Measurements from ENCODE around the gene RPS6KA2. TPM values are rescaled to one million over a fixed set of nuclear protein-coding genes. Genes with fewer than 3 reads are reported as not detected.

RPS6KA2 gene
- total and polyA plus RNA-seq, 2 experiments from 2014 or later = 12.5 to 25.3 TPM

- Mint-ChIP-seq H3K4me3 (no peak overlapping the region), H3K36me3 (ENCODE audit: low read depth) (peaks cover 63% of the 10 kb centered on the region), H3K9me3 (peaks cover 11% of the 10 kb centered on the region), H3K27me3 (ENCODE audit: insufficient read depth, low read depth, poor library complexity) (peaks cover 10% of the 10 kb centered on the region), H3K27ac (no peak overlapping the region), H3K4me1 (peaks cover 1% of the 10 kb centered on the region; the same call in 2 of the 3 replicates)
- Histone ChIP-seq H3K27ac (ENCODE audit: low read depth) (no peak overlapping the region), H3K79me2 (replicated peaks; ENCODE audit: insufficient read depth) (no peaks in the 10 kb centered on the region), H3F3A (replicated peaks; ENCODE audit: low read depth) (no peaks in the 10 kb centered on the region), H4K20me1 (replicated peaks; ENCODE audit: insufficient read depth) (no peaks in the 10 kb centered on the region), H3K27me3 (ENCODE audit: insufficient read depth) (no peaks in the 10 kb centered on the region), H3K4me1 (ENCODE audit: insufficient read depth) (no peaks in the 10 kb centered on the region), H3K9me2 (ENCODE audit: insufficient read depth) (0 out of 2 replicates have a peak, but pooled peaks cover 9% of the 10 kb centered on the region), H2AFZ (no peak overlapping the region), H3K36me3 (ENCODE audit: insufficient read depth) (peaks cover 6% of the 10 kb centered on the region; the same call in 1 of the 2 replicates), H3K4me2 (no peak overlapping the region), H3K4me3 (no peak overlapping the region)
- DNase-seq (ENCODE audit: low spot score) (no peak), ATAC-seq (no peak)
- TF ChIP-seq ETS1 (IDR thresholded peaks at IDR 0.05) (no peak), ZNF462 (CRISPR knock-in tag; IDR thresholded peaks at IDR 0.05) (no peak), JUNB (IDR thresholded peaks at IDR 0.05; ENCODE audit: unreplicated experiment) (no peak), NANOG (IDR thresholded peaks at IDR 0.05; ENCODE audit: borderline replicate concordance) (no peak), POLR2AphosphoS5 (IDR thresholded peaks at IDR 0.05; ENCODE audit: low read depth) (no peak), ZNF114 (CRISPR knock-in tag; IDR thresholded peaks at IDR 0.05) (no peak), CREB1 (CRISPR knock-in tag; IDR thresholded peaks at IDR 0.05; ENCODE audit: low read depth) (no peak), EZH2phosphoT487 (IDR thresholded peaks at IDR 0.05; ENCODE audit: unreplicated experiment) (no peak), CTCF (conservative IDR thresholded peaks at IDR 0.05; ENCODE audit: low read depth in 2 of 2) (no peak), ZNF331 (CRISPR knock-in tag; IDR thresholded peaks at IDR 0.05; ENCODE audit: low read depth) (no peak), REST (IDR thresholded peaks at IDR 0.05; ENCODE audit: unreplicated experiment) (no peak), STAT1 (IDR thresholded peaks at IDR 0.05; ENCODE audit: unreplicated experiment) (no peak)
These were observed 211.2 kb downstream of the RPS6KA2 start for GRCh38 chr6:166415833-166416347.
